SU-DHL-6 (cell line): ENCODE results near the gene CALCOCO2.

Source experiments
- EZH2phosphoT487 ChIP-seq: fragments of 200-600 bp; sonication (generic), shearing (Covaris generic); conservative IDR thresholded peaks from 2 replicates; pipeline ENCODE4 v1.6.1; 2018; ENCODE audit warnings: mild to moderate bottlenecking, antibody characterized with exemption, low read length, moderate library complexity, mixed read lengths
- TF ChIP-seq, protein P1 (sequence below): fragments of 200-600 bp; sonication (generic); IDR thresholded peaks from one replicate; pipeline ENCODE4 v1.5.1; 2017; ENCODE audit warnings: antibody characterized with exemption, mild to moderate bottlenecking, low read length, moderate library complexity; ENCODE audit not compliant: insufficient read depth, poor library complexity, severe bottlenecking

DNA sequence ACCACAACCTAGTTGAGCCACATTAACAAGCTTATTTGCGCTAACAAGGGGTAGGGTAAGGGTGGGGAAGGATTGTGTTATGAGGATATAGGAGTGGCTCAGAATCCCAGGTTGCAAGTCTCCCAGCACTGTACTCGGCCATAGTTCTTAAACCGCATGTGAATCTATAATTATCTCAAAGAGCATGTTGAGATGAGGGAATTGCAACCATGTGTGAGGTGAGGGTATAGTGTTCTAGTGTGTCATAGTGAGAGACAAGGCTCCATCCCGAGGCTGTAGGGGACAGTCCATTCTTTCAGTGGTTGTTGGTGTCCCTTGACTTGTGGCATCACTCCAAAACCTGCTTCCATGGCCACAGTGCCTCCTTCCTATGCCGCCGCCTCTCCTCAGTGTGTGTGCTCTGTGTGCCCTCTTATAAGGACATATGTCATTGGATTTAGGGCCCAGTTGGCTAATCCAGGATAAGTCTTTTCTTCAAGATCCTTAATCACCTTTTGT lies 39.0 kb downstream of the CALCOCO2 start:
- TF ChIP-seq, protein P1, sequence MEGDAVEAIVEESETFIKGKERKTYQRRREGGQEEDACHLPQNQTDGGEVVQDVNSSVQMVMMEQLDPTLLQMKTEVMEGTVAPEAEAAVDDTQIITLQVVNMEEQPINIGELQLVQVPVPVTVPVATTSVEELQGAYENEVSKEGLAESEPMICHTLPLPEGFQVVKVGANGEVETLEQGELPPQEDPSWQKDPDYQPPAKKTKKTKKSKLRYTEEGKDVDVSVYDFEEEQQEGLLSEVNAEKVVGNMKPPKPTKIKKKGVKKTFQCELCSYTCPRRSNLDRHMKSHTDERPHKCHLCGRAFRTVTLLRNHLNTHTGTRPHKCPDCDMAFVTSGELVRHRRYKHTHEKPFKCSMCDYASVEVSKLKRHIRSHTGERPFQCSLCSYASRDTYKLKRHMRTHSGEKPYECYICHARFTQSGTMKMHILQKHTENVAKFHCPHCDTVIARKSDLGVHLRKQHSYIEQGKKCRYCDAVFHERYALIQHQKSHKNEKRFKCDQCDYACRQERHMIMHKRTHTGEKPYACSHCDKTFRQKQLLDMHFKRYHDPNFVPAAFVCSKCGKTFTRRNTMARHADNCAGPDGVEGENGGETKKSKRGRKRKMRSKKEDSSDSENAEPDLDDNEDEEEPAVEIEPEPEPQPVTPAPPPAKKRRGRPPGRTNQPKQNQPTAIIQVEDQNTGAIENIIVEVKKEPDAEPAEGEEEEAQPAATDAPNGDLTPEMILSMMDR, result no peak
- no peak for TF ChIP-seq EZH2phosphoT487
